ENCODE results near the gene RNF223.
"Not testable (repeated sequence)": the region's sequence is repeated elsewhere in the genome, so short reads cannot be mapped to it uniquely, and the experiment has no call there.

Gene RNF223

GRCh38 chr1:1041873-1042272 is 32.2 kb downstream of the RNF223 start:
- DNase-seq: no peak

GRCh38 chr1:1041092-1041523 is 33.0 kb downstream of the RNF223 start:
- no peak for DNase-seq

GRCh38 chr1:1040004-1040991 is 33.8 kb downstream of the RNF223 start:
- peak; percentile 76 for DNase-seq

- no peak for DNase-seq
These were observed 34.8 kb downstream of the RNF223 start for GRCh38 chr1:1039145-1039910.

- no peak for DNase-seq
These were observed 35.4 kb downstream of the RNF223 start for GRCh38 chr1:1038694-1039093.

- DNase-seq: no peak
These were observed 36.5 kb downstream of the RNF223 start for GRCh38 chr1:1037366-1038327.

GRCh38 chr1:1035291-1035943 is 38.7 kb downstream of the RNF223 start:
- DNase-seq: no peak

GRCh38 chr1:1034439-1034781 is 39.7 kb downstream of the RNF223 start:
- no peak for DNase-seq

- no peak for DNase-seq
These were observed 40.2 kb downstream of the RNF223 start for GRCh38 chr1:1033731-1034438.

GRCh38 chr1:1033009-1033587 is 41.0 kb downstream of the RNF223 start:
- peak; percentile 85 for DNase-seq

- DNase-seq: no peak
These were observed 41.7 kb downstream of the RNF223 start for GRCh38 chr1:1032424-1032823.

GRCh38 chr1:1031659-1032235 is 42.4 kb downstream of the RNF223 start:
- DNase-seq: no peak

GRCh38 chr1:1030867-1031658 is 43.0 kb downstream of the RNF223 start:
- DNase-seq: not testable (repeated sequence)

- no peak for DNase-seq
These were observed 46.3 kb downstream of the RNF223 start for GRCh38 chr1:1027791-1028190.

- no peak for DNase-seq
These were observed 47.3 kb downstream of the RNF223 start for GRCh38 chr1:1026599-1027413.

GRCh38 chr1:1025730-1026129 is 48.4 kb downstream of the RNF223 start:
- no peak for DNase-seq

GRCh38 chr1:1024771-1025699 is 49.1 kb downstream of the RNF223 start:
- no peak for DNase-seq

All from activated CD4-positive, CD25-positive, alpha-beta regulatory T cell treated with anti-CD3 and anti-CD28 coated beads, Interleukin-2, amount 50 U/mL, for 72 hours (primary cell).